Gastroesophageal sphincter (tissue), 3 donors: ENCODE measurements around the gene ABCC1.

ENCODE experiments used
- CTCF ChIP-seq, 4 experiments: fragments of 200-600 bp in 2 of 4; fragments of 450-650 bp in 2 of 4; sonication (generic) in 1 of 4; IDR thresholded peaks; one replicate each; pipeline ENCODE4 v1.5.1; 2017 to 2019; ENCODE audit warnings: antibody characterized with exemption in 4 of 4, mild to moderate bottlenecking in 2 of 4, moderate library complexity in 2 of 4
- POLR2A ChIP-seq, 2 donors: fragments of 450-650 bp; IDR thresholded peaks; one replicate each; pipeline ENCODE4 v1.6.1; 2017; ENCODE audit warnings: antibody characterized with exemption in 2 of 2, mild to moderate bottlenecking in 2 of 2, moderate library complexity in 1 of 2
- POLR2AphosphoS5 ChIP-seq: sonication (generic); formaldehyde crosslinking; IDR thresholded peaks from one replicate; pipeline ENCODE4 v1.6.1; 2017; ENCODE audit warnings: antibody characterized with exemption

GRCh38 chr16:15973421-15973820 lies 24.0 kb downstream of the ABCC1 start:
- TF ChIP-seq CTCF (IDR thresholded peaks at IDR 0.05) (no peak), POLR2A (IDR thresholded peaks at IDR 0.05) (no peak), POLR2AphosphoS5 (no peak)
